ENCODE data around the gene L2HGDH. TPM values are rescaled to one million over a fixed set of nuclear protein-coding genes. Genes with fewer than 3 reads are reported as not detected.
"Not testable (repeated sequence)": the region's sequence is repeated elsewhere in the genome, so short reads cannot be mapped to it uniquely, and the experiment has no call there.

Gene L2HGDH
- total RNA-seq, 1 donor, result 4.0 TPM

DNA sequence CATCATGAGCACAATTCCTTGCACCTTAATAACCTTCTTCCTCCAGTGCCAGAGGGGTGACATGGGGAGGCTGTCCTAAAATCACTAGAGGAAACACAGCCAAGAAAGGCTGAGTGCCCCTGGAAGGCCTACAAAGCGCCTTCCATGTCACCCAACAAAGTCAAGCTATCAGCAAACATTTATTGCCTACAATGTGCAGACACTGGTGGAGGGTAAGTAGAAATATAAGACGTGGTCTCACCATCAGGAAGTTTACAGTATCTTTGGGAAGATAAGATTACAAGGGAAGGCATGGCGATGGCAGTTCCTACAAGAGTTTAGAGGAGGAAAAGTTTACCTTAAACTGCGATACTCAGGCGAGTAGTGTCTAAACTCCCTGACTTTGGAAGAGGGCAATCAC is 28.0 kb upstream of the L2HGDH start:
- DNase-seq (ENCODE audit: low read depth in 2 of 3, low spot score in 2 of 3), result no peak

DNA sequence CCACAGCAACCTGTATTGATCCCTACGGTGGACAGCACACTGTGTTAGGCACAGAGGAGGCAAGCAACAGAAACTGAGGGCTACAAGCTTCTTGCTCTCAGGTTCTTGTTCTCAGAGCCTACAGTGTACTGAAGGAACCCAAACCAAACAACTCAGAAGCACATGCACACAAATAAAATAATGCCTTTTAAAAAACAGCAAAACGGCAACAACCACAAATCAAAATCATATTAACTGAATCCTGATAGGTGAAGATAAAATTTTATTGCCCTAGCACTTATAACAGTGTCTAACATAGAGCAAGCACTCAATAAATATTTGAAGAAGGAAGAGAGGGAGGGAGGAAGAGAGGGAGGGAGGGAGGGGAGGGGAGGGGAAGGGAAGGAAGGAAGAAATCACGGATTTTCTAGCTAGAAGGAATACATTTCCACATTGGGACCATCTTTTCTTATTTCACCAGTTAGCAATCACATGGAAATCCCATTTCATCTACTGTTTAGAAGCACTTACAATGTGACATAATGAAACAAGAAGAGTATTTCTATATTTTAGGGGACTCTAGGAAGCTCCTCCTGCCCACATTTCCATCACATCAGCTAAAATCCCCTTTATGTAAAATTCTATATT is 27.3 kb upstream of the L2HGDH start:
- no peak for DNase-seq (ENCODE audit: low read depth in 2 of 3, low spot score in 2 of 3)

DNA sequence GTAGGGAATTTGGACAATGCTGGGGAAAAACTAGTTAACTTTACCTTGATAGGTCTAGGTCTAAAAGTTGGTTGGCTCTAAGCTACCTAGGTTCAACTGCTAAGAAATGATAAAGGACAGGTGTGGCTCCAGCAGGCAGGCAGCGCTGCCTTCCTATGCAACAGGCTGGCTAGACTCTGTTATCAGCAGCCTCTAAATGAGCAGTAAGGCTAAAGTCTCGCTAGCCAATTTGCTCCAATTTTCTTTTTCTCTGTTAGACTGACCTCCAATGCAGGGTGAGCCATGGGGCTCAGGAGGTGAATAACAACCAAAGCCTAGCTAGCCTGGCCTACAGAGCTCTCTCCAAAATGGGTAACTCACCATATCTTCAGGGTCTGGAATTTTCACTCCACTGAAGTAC is 26.6 kb upstream of the L2HGDH start:
- no peak for DNase-seq (ENCODE audit: low read depth in 2 of 3, low spot score in 2 of 3)

DNA sequence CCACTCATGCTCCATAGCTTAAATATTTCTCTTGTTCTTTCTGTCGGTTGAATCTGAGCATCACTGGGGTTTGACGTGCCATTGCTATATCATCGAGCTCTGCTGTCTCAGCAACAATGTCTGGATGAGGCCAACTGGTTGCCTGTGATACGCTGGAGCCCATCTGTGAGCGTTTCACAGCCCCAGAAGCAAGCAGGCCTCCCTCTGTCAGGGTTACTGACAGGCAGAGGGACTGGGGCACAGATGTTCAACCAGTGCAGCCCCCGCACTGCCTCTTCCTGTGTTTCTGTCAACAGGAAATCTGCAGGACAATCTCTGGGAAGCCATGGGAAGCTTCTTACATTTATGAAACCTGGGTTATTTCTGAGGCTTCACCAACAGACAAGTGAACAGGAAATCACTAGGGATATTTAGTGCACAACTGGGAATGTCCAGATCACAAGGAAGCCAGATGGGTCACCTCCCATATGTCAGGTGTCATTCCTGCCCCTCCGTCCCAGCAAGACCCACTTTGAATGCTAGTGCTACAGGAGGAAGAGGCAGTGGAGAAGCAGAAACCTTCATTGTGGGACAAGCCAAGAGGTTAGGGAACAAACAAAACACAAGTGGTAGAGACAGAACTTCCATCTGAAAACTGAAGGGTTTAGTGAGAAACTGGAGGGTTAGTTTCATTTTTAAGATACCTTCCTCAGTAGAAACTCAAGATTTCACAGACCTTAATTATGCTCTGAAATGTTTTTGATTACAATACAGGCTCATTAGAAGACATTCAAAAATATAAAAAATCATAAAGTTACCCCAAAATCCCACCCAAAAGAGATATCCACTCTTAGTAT is 24.2 kb upstream of the L2HGDH start:
- peak in 2 of 3 donors; percentile 41 to 70 for DNase-seq (ENCODE audit: low read depth in 2 of 3, low spot score in 2 of 3)

DNA sequence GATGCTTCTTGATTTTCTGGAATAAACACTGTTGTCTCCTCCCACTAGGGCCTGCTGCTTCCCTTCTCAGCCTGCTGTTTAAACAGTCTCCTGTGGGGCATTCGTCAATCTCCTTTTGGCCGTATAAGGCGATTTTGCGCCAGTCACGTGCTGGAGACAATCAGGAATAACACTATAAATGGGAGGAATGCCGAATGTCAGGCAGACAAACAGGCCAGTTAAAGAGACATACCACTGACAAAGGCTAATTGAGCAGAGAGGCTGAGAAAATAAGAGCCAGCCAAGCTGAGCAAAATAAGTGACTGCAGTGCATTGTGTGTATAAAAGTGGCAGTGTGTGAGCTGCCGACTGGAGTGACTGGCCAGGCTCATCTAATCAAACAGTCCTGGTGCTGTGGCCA is 23.4 kb upstream of the L2HGDH start:
- no peak for DNase-seq (ENCODE audit: low read depth in 2 of 3, low spot score in 2 of 3)

DNA sequence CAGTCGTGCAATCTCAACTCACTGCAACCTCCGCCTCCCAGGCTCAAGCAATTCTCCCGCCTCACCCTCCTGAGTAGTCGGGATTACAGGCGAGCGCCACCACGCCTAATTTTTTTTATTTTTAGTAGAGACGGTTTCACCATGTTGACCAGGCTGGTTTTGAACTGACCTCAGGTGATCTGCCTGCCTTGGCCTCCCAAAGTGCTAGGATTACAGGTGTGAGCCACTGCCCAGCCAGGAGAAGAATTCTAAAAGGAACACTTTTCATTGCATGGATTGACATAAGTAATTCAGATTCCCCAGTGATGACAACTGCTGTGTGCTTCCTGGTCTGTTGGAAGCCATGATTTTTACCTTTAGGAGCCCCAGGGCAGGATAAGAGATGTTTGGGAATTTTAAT is 22.2 kb upstream of the L2HGDH start:
- no peak for DNase-seq (ENCODE audit: low read depth in 2 of 3, low spot score in 2 of 3)

DNA sequence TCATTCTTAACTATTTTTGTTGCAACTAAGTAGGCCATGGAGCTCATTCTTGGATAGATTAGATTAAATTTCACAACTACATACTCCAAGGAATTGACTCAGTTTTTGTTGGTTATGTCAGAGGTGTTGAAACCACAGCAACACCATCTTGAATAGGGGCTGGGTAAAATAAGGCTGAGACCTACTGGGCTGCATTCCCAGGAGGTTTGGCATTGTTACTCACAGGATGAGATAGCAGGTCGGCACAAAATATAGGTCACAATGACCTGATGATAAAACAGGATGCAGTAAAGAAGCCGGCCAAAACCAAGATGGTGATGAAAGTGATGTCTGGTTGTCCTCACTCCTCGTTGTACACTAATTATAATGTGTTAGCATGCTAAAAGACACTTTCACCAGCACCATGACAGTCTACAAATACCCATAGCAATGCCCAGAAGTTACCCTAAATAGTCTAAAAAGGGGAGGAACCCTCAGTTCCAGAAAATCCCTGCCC is 21.0 kb upstream of the L2HGDH start:
- DNase-seq (ENCODE audit: low read depth in 2 of 3, low spot score in 2 of 3), result no peak

DNA sequence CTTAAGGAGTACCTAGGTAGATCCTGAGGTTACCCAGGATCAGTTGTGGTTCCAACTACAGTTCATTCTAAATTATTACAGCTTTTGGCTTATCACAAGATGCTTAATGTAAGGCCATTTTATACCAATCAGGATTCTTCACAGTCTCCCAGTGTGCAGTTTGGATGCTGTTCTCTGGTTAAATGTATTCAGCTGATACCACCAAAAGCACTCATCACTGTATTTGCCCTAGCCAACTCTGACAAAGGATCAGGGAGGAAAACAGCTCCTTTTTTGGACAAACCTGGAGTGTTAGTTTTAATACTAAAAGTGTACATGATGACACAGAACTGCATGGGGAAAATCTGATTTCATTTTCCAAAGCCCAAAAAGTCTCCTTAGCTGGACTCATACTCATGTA is 19.6 kb upstream of the L2HGDH start:
- DNase-seq (ENCODE audit: low read depth in 2 of 3, low spot score in 2 of 3), result no peak

DNA sequence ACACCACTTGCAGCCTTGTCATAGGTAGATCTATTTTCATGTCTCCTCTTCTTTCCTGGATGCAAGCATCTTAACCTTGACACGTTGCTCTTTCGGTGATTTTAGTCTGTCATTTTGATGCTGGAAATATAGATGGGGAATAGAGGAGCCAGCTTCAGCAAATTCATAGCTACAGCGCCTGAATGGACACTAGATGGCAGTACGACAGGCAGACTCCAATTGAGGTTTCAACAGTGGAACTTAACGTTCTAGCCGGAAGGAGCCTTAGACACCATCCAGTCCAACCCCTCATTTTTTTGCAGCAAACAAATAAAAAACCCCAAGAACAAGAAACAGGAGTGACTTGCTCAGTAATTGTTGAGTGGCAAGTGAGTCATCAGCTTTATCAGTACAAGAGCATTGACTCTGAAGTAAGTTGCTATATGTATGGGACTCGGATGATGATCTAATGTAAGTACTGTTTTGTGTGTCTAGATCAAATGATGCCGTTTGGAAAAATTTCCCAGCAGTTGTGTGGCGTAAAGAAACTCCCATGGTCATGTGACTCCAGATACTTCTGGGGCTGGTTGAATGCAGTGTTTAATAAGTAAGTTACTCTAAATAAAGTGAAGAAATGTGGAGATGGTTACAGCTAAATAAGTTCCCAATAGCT is 9.1 kb upstream of the L2HGDH start:
- peak; percentile 37 to 94 (median 90) for DNase-seq (ENCODE audit: low read depth in 2 of 3, low spot score in 2 of 3)

DNA sequence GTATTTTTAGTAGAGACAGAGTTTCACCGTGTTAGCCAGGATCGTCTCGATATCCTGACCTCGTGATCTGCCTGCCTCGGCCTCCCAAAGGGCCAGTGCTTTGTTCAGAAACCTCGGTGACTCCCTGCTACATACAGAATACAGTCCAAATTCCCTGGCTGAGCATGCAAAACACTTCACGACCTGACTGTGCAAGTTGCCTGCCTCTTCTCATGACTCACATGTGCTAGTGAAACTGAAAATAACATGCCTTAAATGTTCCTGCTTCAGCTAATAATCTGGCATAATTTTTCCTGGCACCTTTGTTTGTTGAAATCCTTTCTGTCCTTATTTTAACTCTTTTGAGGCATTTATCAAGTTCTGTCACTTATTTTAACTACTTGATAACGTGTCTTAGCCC is 8.3 kb upstream of the L2HGDH start:
- DNase-seq (ENCODE audit: low read depth in 2 of 3, low spot score in 2 of 3), result no peak

DNA sequence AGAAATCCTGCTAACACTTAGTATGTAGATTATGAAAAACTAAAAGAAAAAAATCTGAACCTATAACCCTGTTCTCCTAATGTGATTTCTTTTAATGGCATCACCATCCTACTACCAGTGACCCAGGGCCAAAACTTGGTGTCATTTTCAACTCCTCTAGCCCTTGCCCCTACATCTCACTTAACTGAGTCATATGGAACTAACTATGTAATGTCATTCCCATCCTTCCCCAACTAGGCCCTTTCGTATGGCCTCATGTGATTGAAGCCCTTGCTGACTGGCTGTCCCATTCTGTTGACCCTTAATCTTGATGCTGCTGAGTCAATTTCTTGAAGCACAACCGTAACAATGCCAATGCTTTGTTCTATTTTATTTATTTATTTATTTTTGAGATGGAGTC is 7.7 kb upstream of the L2HGDH start:
- no peak for DNase-seq (ENCODE audit: low read depth in 2 of 3, low spot score in 2 of 3)

DNA sequence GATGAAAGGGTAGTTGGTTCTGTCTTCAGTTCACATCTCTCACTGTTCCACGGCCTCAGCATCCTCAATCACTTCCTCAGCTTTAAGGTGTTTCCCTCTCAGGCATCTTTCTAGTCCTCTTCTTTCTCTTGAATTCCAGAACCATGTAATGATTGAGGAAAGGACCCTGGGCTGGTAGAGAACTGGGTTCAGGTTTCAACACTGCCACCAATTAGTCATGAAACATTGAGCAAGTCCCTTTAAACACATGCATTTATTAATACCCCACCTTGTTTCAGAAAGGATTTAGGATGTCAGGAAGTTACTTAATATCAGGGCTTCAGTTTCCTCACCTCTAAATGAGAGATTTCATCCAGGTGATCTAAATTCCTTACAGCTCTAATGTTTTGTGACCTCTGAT is 7.3 kb upstream of the L2HGDH start:
- no peak for DNase-seq (ENCODE audit: low read depth in 2 of 3, low spot score in 2 of 3)

DNA sequence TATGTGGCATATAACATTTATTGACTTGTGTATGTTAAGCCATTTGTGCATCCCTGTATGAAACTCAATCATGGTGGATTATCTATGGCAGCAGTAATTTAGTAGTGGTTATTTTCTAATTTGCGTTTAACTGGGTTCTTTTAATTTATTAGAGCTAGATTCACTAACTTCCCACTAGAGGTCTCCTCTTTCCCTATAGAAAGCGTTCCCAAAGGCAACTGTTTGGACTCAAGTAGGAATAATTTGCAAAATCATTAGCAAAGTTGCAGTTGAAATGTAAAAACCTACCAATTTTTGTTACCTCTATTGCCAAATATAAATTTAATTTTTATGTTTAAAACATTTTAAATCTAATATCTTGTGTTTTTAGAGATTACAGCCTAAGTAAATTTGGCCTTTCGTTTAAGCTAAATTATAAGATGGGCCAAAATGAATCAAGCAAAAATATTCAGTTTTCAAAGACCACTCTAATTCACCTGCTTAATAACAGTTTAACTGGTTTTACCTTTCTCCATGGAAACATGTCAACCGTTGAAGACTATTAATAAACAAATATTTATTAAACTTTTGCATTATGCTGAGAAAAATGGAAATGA is 6.1 kb upstream of the L2HGDH start:
- peak in 1 of 3 donors; percentile 33 for DNase-seq (ENCODE audit: low read depth in 2 of 3, low spot score in 2 of 3)

DNA sequence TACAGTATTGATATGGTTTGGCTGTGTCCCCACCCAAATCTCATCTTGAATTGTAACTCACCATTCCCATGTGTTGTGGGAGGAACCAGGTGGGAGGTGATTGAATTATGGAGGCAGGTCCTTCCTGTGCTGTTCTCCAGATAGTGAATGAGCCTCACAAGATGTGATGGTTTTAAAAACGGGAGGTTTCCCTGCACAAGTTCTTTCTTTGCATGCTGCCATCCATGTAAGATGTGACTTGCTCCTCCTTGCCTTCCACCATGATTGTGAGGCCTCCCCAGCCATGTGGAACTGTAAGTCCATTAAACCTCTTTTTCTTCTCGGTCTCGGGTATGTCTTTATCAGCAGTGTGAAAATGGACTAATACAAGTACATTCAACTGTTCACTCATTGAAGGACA is 2.1 kb upstream of the L2HGDH start:
- DNase-seq (ENCODE audit: low read depth in 2 of 3, low spot score in 2 of 3), result not testable (repeated sequence)

DNA sequence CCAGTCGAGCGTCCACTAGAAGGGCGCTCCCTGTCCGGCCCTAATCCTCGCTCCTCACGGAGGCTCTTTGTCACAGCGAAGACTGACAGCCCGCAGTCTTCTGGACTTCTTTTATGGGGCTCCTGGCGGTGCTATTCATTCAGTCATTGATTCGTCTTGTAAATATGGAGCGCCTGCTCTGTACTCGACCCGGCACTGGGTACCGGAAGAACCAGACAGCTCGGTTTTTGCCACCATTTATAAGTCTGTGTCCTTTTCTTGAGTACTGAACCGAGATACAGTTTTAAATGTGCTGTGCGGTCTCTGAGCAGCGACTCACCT is 665 bp upstream of the L2HGDH start:
- no peak for DNase-seq (ENCODE audit: low read depth in 2 of 3, low spot score in 2 of 3)

DNA sequence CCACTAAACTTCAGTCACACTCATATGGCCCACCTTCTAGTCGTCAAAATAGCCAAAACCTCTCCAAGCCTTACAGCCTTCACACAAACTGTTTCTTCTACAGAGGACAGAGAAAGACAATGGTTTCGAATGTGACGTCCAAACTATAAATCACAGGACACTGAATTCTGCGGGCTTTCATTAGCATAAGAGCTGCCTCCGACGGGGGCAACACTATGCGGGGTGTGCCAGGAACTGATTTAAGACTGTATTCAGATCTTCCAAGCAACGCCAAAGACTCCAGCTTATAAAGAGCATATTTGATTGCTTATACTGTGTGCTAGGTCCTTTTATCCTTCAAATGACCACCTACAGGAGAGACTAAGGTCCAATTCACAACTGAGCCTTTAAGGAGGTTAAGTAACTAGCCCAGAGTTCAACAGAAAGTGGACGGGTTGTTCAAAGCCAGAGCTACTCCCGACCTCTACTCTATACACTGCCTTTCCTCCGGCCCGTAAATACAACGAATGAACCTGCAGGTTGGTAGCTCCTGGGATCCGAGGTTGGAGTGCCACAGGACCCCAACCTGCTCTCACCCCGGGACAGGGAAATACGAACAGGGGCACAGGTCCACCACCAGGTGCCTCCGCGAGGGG is 575 bp downstream of the L2HGDH start:
- no peak for DNase-seq (ENCODE audit: low read depth in 2 of 3, low spot score in 2 of 3)

DNA sequence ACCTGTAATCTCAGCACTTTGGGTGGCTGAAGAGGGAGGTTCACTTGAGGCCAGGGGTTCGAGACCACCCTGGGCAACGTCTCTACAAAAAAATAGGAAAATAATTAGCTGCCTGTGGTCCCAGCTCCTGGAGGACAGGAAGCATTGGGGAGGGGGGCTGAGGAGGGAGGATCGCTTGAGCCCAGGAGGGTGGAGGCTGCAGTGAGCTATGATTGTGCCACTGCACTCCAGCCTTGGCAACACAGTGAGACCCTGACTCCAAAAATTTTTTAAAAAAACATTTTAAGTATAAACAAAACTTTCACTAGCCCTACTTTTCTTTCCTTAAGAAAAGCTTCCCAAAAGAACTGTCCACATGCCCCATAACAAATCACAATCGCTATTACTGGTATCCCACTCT is 1.6 kb downstream of the L2HGDH start:
- no peak for DNase-seq (ENCODE audit: low read depth in 2 of 3, low spot score in 2 of 3)

DNA sequence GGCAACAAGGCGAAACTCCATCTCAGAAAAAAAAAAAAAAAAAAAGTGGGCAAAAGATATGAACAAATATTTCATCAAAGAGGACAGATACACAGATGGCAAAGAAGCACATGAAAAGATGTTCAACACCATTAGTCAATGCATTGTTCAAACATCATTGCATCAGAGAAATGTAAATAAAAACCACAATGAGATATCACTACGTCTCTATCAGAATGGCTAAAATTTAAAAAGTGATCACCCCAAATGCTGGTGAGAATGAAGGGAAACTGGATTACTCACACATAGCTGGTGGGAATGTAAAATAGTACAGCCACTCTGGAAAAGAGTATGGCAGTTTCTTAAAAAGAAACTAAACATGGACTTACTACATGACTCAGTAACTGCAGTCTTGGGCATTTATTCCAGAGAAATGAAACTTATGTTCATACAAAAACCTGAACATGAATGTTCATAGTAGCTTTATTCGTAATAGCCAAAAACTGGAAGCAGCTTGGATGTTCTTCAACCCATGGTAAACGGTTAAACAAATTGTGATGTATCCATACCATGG is 3.6 kb downstream of the L2HGDH start:
- DNase-seq (ENCODE audit: low read depth in 2 of 3, low spot score in 2 of 3), result no peak

DNA sequence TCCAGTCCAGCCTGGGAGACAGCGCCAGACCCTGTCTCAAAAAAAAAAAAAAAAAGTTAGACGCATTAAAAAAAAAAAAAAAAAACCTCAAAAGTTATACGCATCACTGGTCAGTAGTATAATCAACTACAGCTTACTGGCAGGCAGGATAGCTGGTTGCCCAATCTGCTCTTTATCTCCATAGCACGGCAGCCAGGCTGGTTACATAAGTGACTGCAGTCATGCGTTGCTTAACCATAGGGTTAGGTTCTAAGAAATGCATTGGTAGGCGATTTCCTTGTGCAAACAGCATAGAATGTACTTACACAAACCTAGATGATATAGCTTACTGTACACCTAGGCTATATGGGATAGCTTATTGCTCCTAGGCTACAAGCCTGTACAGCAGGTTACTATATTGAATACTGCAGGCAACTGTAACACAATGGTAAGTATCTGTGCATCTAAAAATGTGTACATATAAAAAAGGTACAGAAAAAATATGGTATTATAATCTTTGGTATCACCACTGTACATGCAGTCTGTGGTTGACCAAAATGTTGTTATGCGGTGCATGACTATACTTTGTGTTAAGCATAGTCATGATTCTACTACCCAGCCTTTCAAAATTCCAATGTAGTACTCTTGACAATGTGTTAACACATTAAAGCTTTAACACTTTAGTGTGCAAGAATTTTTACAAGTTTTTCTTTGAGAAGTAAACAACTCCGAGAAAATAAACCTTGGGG is 8.1 kb downstream of the L2HGDH start:
- peak in 2 of 3 donors; percentile 14 to 17 for DNase-seq (ENCODE audit: low read depth in 2 of 3, low spot score in 2 of 3)

DNA sequence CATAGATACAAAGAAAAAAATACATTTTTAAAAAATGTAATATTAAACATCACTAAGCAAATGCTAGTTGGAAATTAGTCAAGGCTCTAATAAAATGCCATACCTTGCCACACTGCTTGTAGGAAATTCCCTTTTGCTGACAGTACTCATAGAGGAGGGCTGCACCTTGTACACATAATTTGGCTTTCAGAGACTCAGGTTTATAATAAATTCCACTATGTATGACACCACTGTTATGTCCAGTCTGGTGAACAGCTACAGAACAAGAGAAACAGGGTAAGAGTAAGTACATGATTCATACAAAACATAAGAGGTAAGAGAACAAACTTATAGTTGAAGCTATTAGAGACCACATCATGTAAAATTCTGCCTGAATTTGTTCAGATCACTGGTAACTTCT is 10.1 kb downstream of the L2HGDH start:
- no peak for DNase-seq (ENCODE audit: low read depth in 2 of 3, low spot score in 2 of 3)
